KMS-11 (cell line): ENCODE results near the gene BTBD9.

Experiments
- H2AFZ ChIP-seq: fragments of 200-600 bp; sonication (generic); 2 replicates; pipeline ENCODE4 v1.6.1; 2016; ENCODE audit warnings: antibody characterized with exemption, mixed run types, low read depth
- H3K27ac ChIP-seq: fragments of 200-600 bp; sonication (generic); 2 replicates; pipeline ENCODE4 v1.6.1; 2016; ENCODE audit warnings: mild to moderate bottlenecking, mixed run types
- H3K27me3 ChIP-seq: fragments of 200-600 bp; sonication (generic); 2 replicates; pipeline ENCODE4 v1.6.1; 2017; ENCODE audit warnings: mild to moderate bottlenecking, low read depth, mixed run types, moderate library complexity; ENCODE audit not compliant: insufficient read depth
- H3K36me3 ChIP-seq: fragments of 200-600 bp; sonication (generic); 2 replicates; pipeline ENCODE4 v1.6.1; 2017; ENCODE audit warnings: mild to moderate bottlenecking, mixed run types; ENCODE audit not compliant: insufficient read depth
- H3K4me1 ChIP-seq: fragments of 200-600 bp; sonication (generic); 2 replicates; pipeline ENCODE4 v1.6.1; 2016; ENCODE audit warnings: mild to moderate bottlenecking, low read depth, mixed run types; ENCODE audit not compliant: poor library complexity, severe bottlenecking
- H3K4me2 ChIP-seq: fragments of 200-600 bp; sonication (generic); 2 replicates; pipeline ENCODE4 v1.7.0; 2016; ENCODE audit warnings: mild to moderate bottlenecking, mixed run types
- H3K4me3 ChIP-seq: fragments of 200-600 bp; sonication (generic); IDR thresholded peaks from 2 replicates; pipeline ENCODE4 v1.6.1; 2017; ENCODE audit warnings: low read depth, low read length, mixed read lengths; ENCODE audit not compliant: insufficient read depth
- H3K79me2 ChIP-seq: fragments of 200-600 bp; sonication (generic); 2 replicates; pipeline ENCODE4 v1.6.1; 2016; ENCODE audit warnings: low read depth, mixed run types; ENCODE audit not compliant: insufficient read depth
- H3K9ac ChIP-seq: fragments of 200-600 bp; sonication (generic); 2 replicates; pipeline ENCODE4 v1.6.1; 2016; ENCODE audit warnings: mild to moderate bottlenecking, mixed run types
- H4K20me1 ChIP-seq: fragments of 200-600 bp; sonication (generic); 2 replicates; pipeline ENCODE4 v1.6.1; 2016; ENCODE audit warnings: mild to moderate bottlenecking, mixed run types; ENCODE audit not compliant: insufficient read depth
- CTCF ChIP-seq: fragments of 200-600 bp; sonication (generic); conservative IDR thresholded peaks from 2 replicates; pipeline ENCODE4 v1.6.1; 2017; ENCODE audit warnings: low read depth, mild to moderate bottlenecking, antibody characterized with exemption, low read length, moderate library complexity, mixed read lengths

The BTBD9 gene

GRCh38 chr6:38161754-38162492 lies 477.8 kb downstream of the BTBD9 start:
- no peak overlapping the region for H2AFZ ChIP-seq
- no peaks in the 10 kb centered on the region for H3K27me3 ChIP-seq
- no peak overlapping the region for H3K9ac ChIP-seq
- no peaks in the 10 kb centered on the region for H3K4me1 ChIP-seq
- no peak for TF ChIP-seq CTCF
- no peak overlapping the region for H3K27ac ChIP-seq
- no peaks in the 10 kb centered on the region for H4K20me1 ChIP-seq
- no peaks in the 10 kb centered on the region for H3K36me3 ChIP-seq
- H3K4me2 ChIP-seq = no peak overlapping the region
- H3K4me3 ChIP-seq = no peak overlapping the region
- no peaks in the 10 kb centered on the region for H3K79me2 ChIP-seq

GRCh38 chr6:38161331-38161730 lies 478.4 kb downstream of the BTBD9 start:
- Histone ChIP-seq H2AFZ (no peak overlapping the region), H3K4me1 (no peaks in the 10 kb centered on the region), H3K79me2 (no peaks in the 10 kb centered on the region), H3K27ac (no peak overlapping the region), H3K27me3 (no peaks in the 10 kb centered on the region), H3K4me3 (no peak overlapping the region), H3K4me2 (no peak overlapping the region), H4K20me1 (no peaks in the 10 kb centered on the region), H3K36me3 (no peaks in the 10 kb centered on the region), H3K9ac (no peak overlapping the region)
- no peak for TF ChIP-seq CTCF

GRCh38 chr6:38160831-38161230 lies 478.9 kb downstream of the BTBD9 start:
- Histone ChIP-seq H3K79me2 (no peaks in the 10 kb centered on the region), H3K4me2 (no peak overlapping the region), H3K27me3 (no peaks in the 10 kb centered on the region), H3K36me3 (no peaks in the 10 kb centered on the region), H3K9ac (no peak overlapping the region), H3K27ac (no peak overlapping the region), H2AFZ (no peak overlapping the region), H4K20me1 (no peaks in the 10 kb centered on the region), H3K4me3 (no peak overlapping the region), H3K4me1 (no peaks in the 10 kb centered on the region)
- TF ChIP-seq CTCF = no peak

DNA sequence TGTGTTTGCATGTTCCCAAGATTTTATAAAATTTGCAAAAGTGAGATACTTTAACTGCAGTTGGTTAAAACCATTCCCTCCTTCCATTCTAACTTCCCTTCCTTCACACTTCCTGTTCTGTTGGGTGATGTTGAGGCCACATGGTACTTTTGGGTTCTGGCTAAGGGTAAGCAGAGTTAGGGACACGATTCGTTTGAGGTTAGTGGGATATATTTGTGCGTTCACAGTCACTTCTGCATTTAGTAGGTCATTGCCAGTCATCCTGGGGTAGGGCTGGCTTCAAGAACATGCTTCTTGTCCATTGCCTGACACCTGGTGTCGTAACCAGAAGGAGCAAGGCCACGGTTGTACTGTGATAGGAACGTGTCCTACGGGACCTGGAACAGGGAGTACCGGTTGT lies 480.1 kb downstream of the BTBD9 start:
- Histone ChIP-seq H3K4me2 (no peak overlapping the region), H2AFZ (no peak overlapping the region), H4K20me1 (no peaks in the 10 kb centered on the region), H3K9ac (no peak overlapping the region), H3K79me2 (no peaks in the 10 kb centered on the region), H3K36me3 (no peaks in the 10 kb centered on the region), H3K4me3 (no peak overlapping the region), H3K4me1 (no peaks in the 10 kb centered on the region), H3K27ac (no peak overlapping the region), H3K27me3 (no peaks in the 10 kb centered on the region)
- no peak for TF ChIP-seq CTCF
